SJSA1 (cell line): ENCODE data around the gene TMC8. TPM values are rescaled to one million over a fixed set of nuclear protein-coding genes. Genes with fewer than 3 reads are reported as not detected.

Experiments
- DNase-seq, 2 experiments: peaks; one replicate each; pipeline ENCODE4 v3.0.0-alpha.2; 2015 to 2020; ENCODE audit warnings: low spot score in 2 of 2, low read depth in 1 of 2
- H3K27ac ChIP-seq: fragments of 250-450 bp; sonication (Bioruptor Pico); 2 replicates; pipeline ENCODE4 v1.5.1; 2020; ENCODE audit warnings: mild to moderate bottlenecking, moderate library complexity
- H3K27me3 ChIP-seq: fragments of 250-450 bp; sonication (Bioruptor Pico); replicated peaks from 2 replicates; pipeline ENCODE4 v1.5.1; 2020; ENCODE audit warnings: mild to moderate bottlenecking, moderate library complexity
- H3K36me3 ChIP-seq: fragments of 250-450 bp; sonication (Bioruptor Pico); 2 replicates; pipeline ENCODE4 v1.5.1; 2020; ENCODE audit warnings: mild to moderate bottlenecking
- H3K4me1 ChIP-seq: fragments of 250-450 bp; sonication (Bioruptor Pico); replicated peaks from 2 replicates; pipeline ENCODE4 v1.6.1; 2021; ENCODE audit warnings: mild to moderate bottlenecking
- H3K4me3 ChIP-seq: fragments of 250-450 bp; sonication (Bioruptor Pico); 2 replicates; pipeline ENCODE4 v1.5.1; 2020; ENCODE audit warnings: mild to moderate bottlenecking
- H3K9me3 ChIP-seq: fragments of 250-450 bp; sonication (Bioruptor Pico); replicated peaks from 2 replicates; pipeline ENCODE4 v1.5.1; 2020; ENCODE audit warnings: mild to moderate bottlenecking
- total RNA-seq: library from RNA; depleted of rRNA; stranded (reverse); fragments of >200 nt; shearing (Covaris generic); gene quantifications from 2 replicates; pipeline ENCODE4 v1.2.3, GENCODE V29; 2014

TMC8 gene
- total RNA-seq, 1 experiment from 2014 or later, result not detected

GRCh38 chr17:78174346-78174869 lies 43.8 kb downstream of the TMC8 start:
- Histone ChIP-seq H3K4me3 (no peak overlapping the region), H3K27ac (no peak overlapping the region), H3K36me3 (peaks cover 81% of the 10 kb centered on the region), H3K4me1 (peaks cover 36% of the 10 kb centered on the region), H3K27me3 (no peaks in the 10 kb centered on the region), H3K9me3 (no peaks in the 10 kb centered on the region)
- no peak for DNase-seq

GRCh38 chr17:78174870-78175642 lies 44.5 kb downstream of the TMC8 start:
- no peaks in the 10 kb centered on the region for H3K9me3 ChIP-seq
- DNase-seq, result no peak
- H3K4me1 ChIP-seq, result peaks cover 38% of the 10 kb centered on the region
- no peaks in the 10 kb centered on the region for H3K27me3 ChIP-seq
- H3K4me3 ChIP-seq, result no peak overlapping the region
- peaks cover 81% of the 10 kb centered on the region for H3K36me3 ChIP-seq
- no peak overlapping the region for H3K27ac ChIP-seq

GRCh38 chr17:78175643-78175981 lies 45.0 kb downstream of the TMC8 start:
- DNase-seq, result no peak
- H3K4me1 ChIP-seq, result peaks cover 41% of the 10 kb centered on the region
- no peak overlapping the region for H3K4me3 ChIP-seq
- no peak overlapping the region for H3K27ac ChIP-seq
- peaks cover 82% of the 10 kb centered on the region for H3K36me3 ChIP-seq
- no peaks in the 10 kb centered on the region for H3K27me3 ChIP-seq
- no peaks in the 10 kb centered on the region for H3K9me3 ChIP-seq

- Histone ChIP-seq H3K27ac (no peak overlapping the region), H3K9me3 (no peaks in the 10 kb centered on the region), H3K4me3 (no peak overlapping the region), H3K27me3 (no peaks in the 10 kb centered on the region), H3K36me3 (peaks cover 89% of the 10 kb centered on the region), H3K4me1 (peaks cover 51% of the 10 kb centered on the region)
- no peak for DNase-seq
Observed at GRCh38 chr17:78176548-78177025, 46.0 kb downstream of the TMC8 start.

- Histone ChIP-seq H3K4me3 (no peak overlapping the region), H3K9me3 (no peaks in the 10 kb centered on the region), H3K36me3 (peaks cover 92% of the 10 kb centered on the region), H3K27me3 (no peaks in the 10 kb centered on the region), H3K27ac (peak overlapping the region; percentile 95), H3K4me1 (peaks cover 41% of the 10 kb centered on the region)
- DNase-seq, result peak; percentile 95
Observed at GRCh38 chr17:78179372-78179771, 48.8 kb downstream of the TMC8 start.

GRCh38 chr17:78180083-78180482 lies 49.5 kb downstream of the TMC8 start:
- peak; percentile 99 for DNase-seq
- Histone ChIP-seq H3K27ac (peak overlapping the region; percentile 95), H3K9me3 (no peaks in the 10 kb centered on the region), H3K27me3 (no peaks in the 10 kb centered on the region), H3K36me3 (peaks cover 92% of the 10 kb centered on the region), H3K4me1 (peaks cover 48% of the 10 kb centered on the region), H3K4me3 (no peak overlapping the region)

- H3K4me1 ChIP-seq, result peaks cover 52% of the 10 kb centered on the region
- H3K4me3 ChIP-seq, result no peak overlapping the region
- DNase-seq, result no peak
- no peaks in the 10 kb centered on the region for H3K9me3 ChIP-seq
- H3K36me3 ChIP-seq, result peaks cover 92% of the 10 kb centered on the region
- H3K27me3 ChIP-seq, result no peaks in the 10 kb centered on the region
- peak overlapping the region; percentile 95 for H3K27ac ChIP-seq
Observed at GRCh38 chr17:78180508-78180907, 49.9 kb downstream of the TMC8 start.

- peaks cover 81% of the 10 kb centered on the region for H3K36me3 ChIP-seq
Observed at GRCh38 chr17:78182504-78182903, 51.9 kb downstream of the TMC8 start.

GRCh38 chr17:78183916-78184315 lies 53.3 kb downstream of the TMC8 start:
- no peaks in the 10 kb centered on the region for H3K27me3 ChIP-seq
- H3K4me3 ChIP-seq, result no peak overlapping the region
- no peak overlapping the region for H3K27ac ChIP-seq
- no peaks in the 10 kb centered on the region for H3K9me3 ChIP-seq
- peaks cover 67% of the 10 kb centered on the region for H3K36me3 ChIP-seq
- H3K4me1 ChIP-seq, result peaks cover 52% of the 10 kb centered on the region
- DNase-seq, result no peak

More at GRCh38 chr17:78182504-78182903, 51.9 kb downstream of the TMC8 start:
- DNase-seq, result no peak
- Histone ChIP-seq H3K27ac (no peak overlapping the region), H3K4me3 (no peak overlapping the region), H3K4me1 (peaks cover 61% of the 10 kb centered on the region), H3K27me3 (no peaks in the 10 kb centered on the region), H3K9me3 (no peaks in the 10 kb centered on the region)

- no peak for DNase-seq
- H3K4me3 ChIP-seq, result no peak overlapping the region
Observed at GRCh38 chr17:78184351-78184750, 53.8 kb downstream of the TMC8 start.

GRCh38 chr17:78184868-78185267 lies 54.3 kb downstream of the TMC8 start:
- Histone ChIP-seq H3K4me1 (peaks cover 43% of the 10 kb centered on the region), H3K27ac (no peak overlapping the region)

More at GRCh38 chr17:78184351-78184750, 53.8 kb downstream of the TMC8 start:
- Histone ChIP-seq H3K36me3 (peaks cover 63% of the 10 kb centered on the region), H3K4me1 (peaks cover 48% of the 10 kb centered on the region), H3K9me3 (no peaks in the 10 kb centered on the region), H3K27ac (no peak overlapping the region), H3K27me3 (no peaks in the 10 kb centered on the region)

GRCh38 chr17:78185981-78186691 lies 55.6 kb downstream of the TMC8 start:
- peak overlapping the region; percentile 91 for H3K27ac ChIP-seq
- peaks cover 52% of the 10 kb centered on the region for H3K36me3 ChIP-seq
- peaks cover 33% of the 10 kb centered on the region for H3K4me1 ChIP-seq
- DNase-seq, result peak in 1 of 2 experiments; percentile 87
- peak overlapping the region; percentile 73 for H3K4me3 ChIP-seq
- H3K27me3 ChIP-seq, result no peaks in the 10 kb centered on the region
- H3K9me3 ChIP-seq, result no peaks in the 10 kb centered on the region

More at GRCh38 chr17:78184868-78185267, 54.3 kb downstream of the TMC8 start:
- H3K36me3 ChIP-seq, result peaks cover 58% of the 10 kb centered on the region
- no peak for DNase-seq
- no peaks in the 10 kb centered on the region for H3K9me3 ChIP-seq
- no peaks in the 10 kb centered on the region for H3K27me3 ChIP-seq
- no peak overlapping the region for H3K4me3 ChIP-seq

- Histone ChIP-seq H3K9me3 (no peaks in the 10 kb centered on the region), H3K36me3 (peaks cover 44% of the 10 kb centered on the region), H3K27ac (peak within 1 kb of the TSS; percentile 91), H3K4me1 (peaks cover 25% of the 10 kb centered on the region), H3K27me3 (no peaks in the 10 kb centered on the region), H3K4me3 (peak within 1 kb of the TSS; percentile 73)
- DNase-seq, result peak; percentile 99 to 100
Observed at GRCh38 chr17:78186692-78187595, 56.4 kb downstream of the TMC8 start, which contains the start of the genes AFMID and TK1. AFMID (plus strand) TSS chr17:78187362; CDS start chr17:78187371, 9 bp downstream. TK1 (minus strand) TSS chr17:78187052; CDS start chr17:78186994, 58 bp downstream.
